GM12878 (cell line): Measurements from ENCODE around the gene DPM2. TPM values are rescaled to one million over a fixed set of nuclear protein-coding genes. Genes with fewer than 3 reads are reported as not detected.

Source experiments
- ATAC-seq: fragments of 200-7000 bp; cut with Tn5 transposase; 3 replicates; pipeline ENCODE4 v1.9.1; 2020; ENCODE audit warnings: mild to moderate bottlenecking, moderate library complexity
- BruUV-seq: library from RNA; stranded (reverse); fragments of 400-500 nt; replicated peaks from 2 replicates; lab custom pipeline; 2021; lab: Mats Ljungman, UMichigan
- CTCF ChIA-PET: fragments of 300-600 bp; sonication (Branson Sonifier 250); formaldehyde crosslinking; extraction: SDS; loops from one replicate; lab custom pipeline; 2021; ENCODE audit warnings: inconsistent platforms; lab: Yijun Ruan, JAX
- POLR2A ChIA-PET: fragments of 350-600 bp; formaldehyde crosslinking; extraction: SDS; loops from one replicate; lab custom pipeline; 2021; ENCODE audit warnings: inconsistent platforms; lab: Charles Lee
- RAD21 ChIA-PET: fragments of 300-600 bp; sonication (Branson Sonifier 250); formaldehyde crosslinking; loops from one replicate; lab custom pipeline; 2023; ENCODE audit warnings: antibody characterized with exemption; ENCODE audit not compliant: unreplicated experiment; lab: Charles Lee
- SMC1A ChIA-PET: fragments of 300-600 bp; sonication (Branson Sonifier 250); formaldehyde crosslinking; loops from one replicate; lab custom pipeline; 2023; ENCODE audit not compliant: unreplicated experiment, uncharacterized antibody; lab: Charles Lee
- DNase-seq: peaks from one replicate; pipeline ENCODE4 v3.0.0-alpha.2; 2011; ENCODE audit warnings: low read depth, low spot score
- FAIRE-seq: peaks from 3 replicates; lab custom pipeline; 2011; peaks lifted over from hg19 to GRCh38; lab: Jason Lieb, UNC
- H2AFZ ChIP-seq: 2 replicates; pipeline ENCODE4 v1.6.0; 2011; ENCODE audit warnings: low read depth, low read length, control low read depth; ENCODE audit not compliant: control insufficient read depth
- H3K27ac ChIP-seq: 2 replicates; pipeline ENCODE4 v1.5.1; 2011; ENCODE audit warnings: control low read depth; ENCODE audit not compliant: control insufficient read depth, insufficient read depth
- H3K27me3 ChIP-seq, 2 experiments: replicated peaks in 1 of 2; 2 replicates each; pipeline versions ENCODE4 v1.6.0 to v1.6.1; 2011; ENCODE audit warnings: low read length in 1 of 2; ENCODE audit not compliant: control insufficient read depth in 2 of 2, insufficient read depth in 2 of 2
- H3K36me3 ChIP-seq, 2 experiments: 2 replicates each; pipeline ENCODE4 v1.5.1; 2011; ENCODE audit warnings: low read length in 1 of 2; ENCODE audit not compliant: control insufficient read depth in 2 of 2, insufficient read depth in 2 of 2
- H3K4me1 ChIP-seq: 2 replicates; pipeline ENCODE4 v1.6.1; 2011; ENCODE audit warnings: mild to moderate bottlenecking, low read length, moderate library complexity, mixed read lengths; ENCODE audit not compliant: control insufficient read depth, insufficient read depth
- H3K4me2 ChIP-seq: 2 replicates; pipeline ENCODE4 v1.6.0; 2011; ENCODE audit warnings: control low read depth; ENCODE audit not compliant: control insufficient read depth, insufficient read depth
- H3K4me3 ChIP-seq: fragments of 200-600 bp; sonication (generic); 2 replicates; pipeline ENCODE4 v1.5.1; 2016
- H3K79me2 ChIP-seq: 2 replicates; pipeline ENCODE4 v1.6.0; 2011; ENCODE audit warnings: low read length; ENCODE audit not compliant: control insufficient read depth, insufficient read depth
- H3K9ac ChIP-seq: 2 replicates; pipeline ENCODE4 v1.8.0; 2011; ENCODE audit warnings: low read length, control low read depth, mixed read lengths; ENCODE audit not compliant: control insufficient read depth, insufficient read depth
- H3K9me3 ChIP-seq: replicated peaks from 3 replicates; pipeline ENCODE4 v1.5.1; 2011; ENCODE audit warnings: mild to moderate bottlenecking, low read length; ENCODE audit not compliant: control insufficient read depth, insufficient read depth
- H4K20me1 ChIP-seq: 2 replicates; pipeline ENCODE4 v1.6.0; 2011; ENCODE audit not compliant: control insufficient read depth, insufficient read depth
- POLR2AphosphoS5 ChIP-seq: IDR thresholded peaks from 2 replicates; pipeline ENCODE4 v1.6.1; 2011; ENCODE audit warnings: mild to moderate bottlenecking, low read length, inconsistent platforms
- SMARCA5 ChIP-seq: fragments of 450-650 bp; IDR thresholded peaks from 2 replicates; pipeline ENCODE4 v1.6.1; 2017; ENCODE audit warnings: mild to moderate bottlenecking
- SP1 ChIP-seq: IDR thresholded peaks from one replicate; pipeline ENCODE4 v1.6.1; 2011; ENCODE audit warnings: low read depth, low read length
- TCF12 ChIP-seq: IDR thresholded peaks from 2 replicates; pipeline ENCODE4 v1.6.1; 2011; ENCODE audit warnings: low read depth, mild to moderate bottlenecking, low read length
- WGBS: methylation state at CpG from one replicate; pipeline ENCODE4 v1.1.6; 2016; ENCODE audit warnings: low lambda C conversion rate; ENCODE audit not compliant: insufficient replicate concordance, insufficient coverage; ENCODE audit errors: missing lambda C conversion rate; 5-methylcytosine and 5-hydroxymethylcytosine counted together
- in situ Hi-C: fragments of 300-500 bp; cut with MboI; formaldehyde crosslinking; loops from 9 replicates; pipeline ENCODE4 v1.14.3; 2018; ENCODE audit warnings: mixed read lengths
- intact Hi-C: fragments of 100-400 bp; cut with micrococcal nuclease; formaldehyde crosslinking; loops from one replicate; pipeline ENCODE4 v1.14.2; 2022; ENCODE audit not compliant: unreplicated experiment
- polyA plus RNA-seq, 11 experiments: library from polyadenylated mRNA; depleted of rRNA in 4 of 11; unstranded in 6 of 11; stranded (reverse) in 5 of 11; fragments of >200 nt; fragmentation: Nextera tagmentation in 4 of 11; fragmentation: Illumina TruSeq in 1 of 11; extraction: Ambion mirVana in 4 of 11; extraction: Trizol in 1 of 11; gene quantifications; 1 replicate in 1 of 11; 2 replicates in 10 of 11; pipeline versions ENCODE4 v1.2.1 to v1.2.3, GENCODE V29; 2011 to 2016; ENCODE audit warnings: inconsistent platforms in 2 of 11, missing spikeins in 2 of 11, low read depth in 1 of 11
- total RNA-seq, 4 experiments: library from RNA; depleted of rRNA in 3 of 4; stranded (reverse); fragments of >200 nt in 3 of 4; fragmentation: Illumina TruSeq in 1 of 4; extraction: Trizol in 1 of 4; gene quantifications; 2 replicates each; pipeline versions ENCODE4 v1.2.1 to v1.2.3, GENCODE V29; 2013 to 2021
- TF ChIP-seq, protein P1 (sequence below): fragments of 450-650 bp; IDR thresholded peaks from 2 replicates; pipeline ENCODE4 v1.6.1; 2016; ENCODE audit warnings: mild to moderate bottlenecking
- TF ChIP-seq, protein P2 (sequence below): fragments of 450-650 bp; formaldehyde crosslinking; IDR thresholded peaks from 2 replicates; pipeline ENCODE4 v1.5.0; 2022; ENCODE audit warnings: mild to moderate bottlenecking, missing genetic modification characterization

Gene DPM2
- total and polyA plus RNA-seq, 10 of the 15 experiments (the other 5 are each of a cell fraction or from before 2014, with no cell fraction given), result 22.7 to 77.9 (median 44.7) TPM

DNA sequence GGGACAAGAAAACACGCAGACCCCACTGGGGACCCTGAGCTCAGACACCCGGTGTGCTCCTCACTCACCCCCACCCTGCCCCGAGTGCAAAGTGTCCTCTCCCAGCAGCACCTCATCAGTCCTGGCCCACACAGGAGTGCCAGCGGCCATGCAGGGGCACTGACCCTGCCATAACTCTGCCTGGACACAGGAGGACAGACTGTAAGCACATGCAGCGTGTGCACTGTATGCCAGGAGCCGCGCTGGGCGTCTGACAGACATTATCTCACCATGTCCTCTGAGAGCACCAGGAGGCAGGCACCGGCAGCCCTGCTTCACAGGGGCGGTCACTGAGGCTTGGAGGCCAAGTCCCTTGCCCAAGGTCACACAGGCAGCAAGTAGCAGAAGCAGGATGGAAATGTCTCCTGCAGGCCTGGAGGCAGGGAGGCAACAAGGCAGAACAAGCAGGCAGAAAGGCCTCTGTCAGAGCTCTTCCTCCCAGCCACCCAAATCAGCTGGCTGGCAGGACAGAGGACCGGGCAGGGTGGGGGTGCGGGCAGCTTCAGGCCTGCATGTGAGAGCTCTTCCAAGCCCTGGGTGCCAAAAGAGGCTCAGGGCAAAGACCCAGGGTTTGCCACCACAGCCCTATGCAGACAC, 34.7 kb upstream of the DPM2 start (continued):
- TF ChIP-seq, protein P1, sequence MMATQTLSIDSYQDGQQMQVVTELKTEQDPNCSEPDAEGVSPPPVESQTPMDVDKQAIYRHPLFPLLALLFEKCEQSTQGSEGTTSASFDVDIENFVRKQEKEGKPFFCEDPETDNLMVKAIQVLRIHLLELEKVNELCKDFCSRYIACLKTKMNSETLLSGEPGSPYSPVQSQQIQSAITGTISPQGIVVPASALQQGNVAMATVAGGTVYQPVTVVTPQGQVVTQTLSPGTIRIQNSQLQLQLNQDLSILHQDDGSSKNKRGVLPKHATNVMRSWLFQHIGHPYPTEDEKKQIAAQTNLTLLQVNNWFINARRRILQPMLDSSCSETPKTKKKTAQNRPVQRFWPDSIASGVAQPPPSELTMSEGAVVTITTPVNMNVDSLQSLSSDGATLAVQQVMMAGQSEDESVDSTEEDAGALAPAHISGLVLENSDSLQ, result no peak
- TF ChIP-seq SP1 (no peak), TCF12 (no peak)

DNA sequence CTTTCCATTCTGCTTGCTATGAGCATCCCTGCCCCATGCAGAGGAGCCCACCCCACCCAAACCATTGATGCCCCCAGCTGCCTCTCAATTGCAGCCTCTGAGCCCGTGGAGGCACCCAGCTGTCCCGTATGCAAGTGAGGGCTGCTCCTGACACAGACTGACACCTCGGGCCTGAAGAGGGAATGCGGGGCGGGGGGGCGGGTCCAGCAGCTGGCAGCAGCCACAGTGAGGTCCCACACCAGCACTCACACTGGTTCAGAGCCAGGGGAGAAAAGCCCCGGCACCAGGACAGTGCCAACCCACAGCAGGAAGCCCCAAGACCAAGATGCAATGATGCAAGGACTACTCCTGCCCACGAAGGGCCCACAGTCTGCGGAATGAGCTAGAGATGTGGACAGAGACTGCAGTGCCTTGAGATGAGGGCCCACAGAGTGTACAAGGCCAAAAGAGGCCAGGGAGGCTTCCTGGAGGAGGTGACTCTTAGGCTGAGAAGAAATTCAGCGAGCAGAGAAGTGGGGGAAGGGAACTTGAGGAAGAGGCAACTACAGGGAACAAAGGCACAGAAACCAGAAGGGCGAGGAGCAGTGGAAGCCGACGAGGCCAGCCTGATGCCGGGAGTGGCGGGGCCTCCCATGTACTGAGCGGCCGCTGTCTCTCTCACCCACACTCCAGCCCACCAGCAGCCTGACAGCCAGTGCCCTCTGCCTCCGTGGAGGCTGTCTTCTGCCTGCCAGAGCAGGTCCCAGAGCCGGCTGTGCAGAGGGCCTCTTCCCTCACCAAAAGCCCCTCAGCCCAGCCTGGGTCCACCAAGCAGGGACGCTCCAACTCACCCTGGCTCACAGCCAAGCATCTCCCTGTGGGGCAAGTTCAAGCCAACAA, 33.9 kb upstream of the DPM2 start:
- in situ Hi-C loops, result no loop called here
- Histone ChIP-seq H3K36me3 (peaks cover 0 to 3% of the 10 kb centered on the region in 2 experiments; a peak in 2 of 4 replicates), H3K27ac (peak overlapping the region; percentile 63), H3K9me3 (no peaks in the 10 kb centered on the region), H4K20me1 (peaks cover 15% of the 10 kb centered on the region), H3K4me3 (0 out of 2 replicates have a peak overlapping the region, but pooled peaks have one; percentile 50), H3K4me1 (peaks cover 55% of the 10 kb centered on the region), H3K79me2 (peaks cover 55% of the 10 kb centered on the region), H3K9ac (peak overlapping the region; percentile 12; the same call in 1 of the 2 replicates), H3K4me2 (peak overlapping the region; percentile 74), H2AFZ (no peak overlapping the region), H3K27me3 (no peaks in the 10 kb centered on the region)
- WGBS, result 21% methylated on average over 19 of the region's 20 CpGs
- ATAC-seq, result peak; percentile 52
- RAD21 ChIA-PET, result interaction anchor here (0.6 to 2.8 kb wide), 5 partner anchors 10 to 101 kb away, joined by 3 to 10 read pairs (median 4); partner anchors contain the start of gene EEIG1
- BruUV-seq, result no TSS peak
- TF ChIP-seq POLR2AphosphoS5 (no peak), SMARCA5 (peak; percentile 63; the same call in 1 of the 2 replicates)
- TF ChIP-seq, protein P2, sequence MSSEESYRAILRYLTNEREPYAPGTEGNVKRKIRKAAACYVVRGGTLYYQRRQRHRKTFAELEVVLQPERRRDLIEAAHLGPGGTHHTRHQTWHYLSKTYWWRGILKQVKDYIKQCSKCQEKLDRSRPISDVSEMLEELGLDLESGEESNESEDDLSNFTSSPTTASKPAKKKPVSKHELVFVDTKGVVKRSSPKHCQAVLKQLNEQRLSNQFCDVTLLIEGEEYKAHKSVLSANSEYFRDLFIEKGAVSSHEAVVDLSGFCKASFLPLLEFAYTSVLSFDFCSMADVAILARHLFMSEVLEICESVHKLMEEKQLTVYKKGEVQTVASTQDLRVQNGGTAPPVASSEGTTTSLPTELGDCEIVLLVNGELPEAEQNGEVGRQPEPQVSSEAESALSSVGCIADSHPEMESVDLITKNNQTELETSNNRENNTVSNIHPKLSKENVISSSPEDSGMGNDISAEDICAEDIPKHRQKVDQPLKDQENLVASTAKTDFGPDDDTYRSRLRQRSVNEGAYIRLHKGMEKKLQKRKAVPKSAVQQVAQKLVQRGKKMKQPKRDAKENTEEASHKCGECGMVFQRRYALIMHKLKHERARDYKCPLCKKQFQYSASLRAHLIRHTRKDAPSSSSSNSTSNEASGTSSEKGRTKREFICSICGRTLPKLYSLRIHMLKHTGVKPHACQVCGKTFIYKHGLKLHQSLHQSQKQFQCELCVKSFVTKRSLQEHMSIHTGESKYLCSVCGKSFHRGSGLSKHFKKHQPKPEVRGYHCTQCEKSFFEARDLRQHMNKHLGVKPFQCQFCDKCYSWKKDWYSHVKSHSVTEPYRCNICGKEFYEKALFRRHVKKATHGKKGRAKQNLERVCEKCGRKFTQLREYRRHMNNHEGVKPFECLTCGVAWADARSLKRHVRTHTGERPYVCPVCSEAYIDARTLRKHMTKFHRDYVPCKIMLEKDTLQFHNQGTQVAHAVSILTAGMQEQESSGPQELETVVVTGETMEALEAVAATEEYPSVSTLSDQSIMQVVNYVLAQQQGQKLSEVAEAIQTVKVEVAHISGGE (CRISPR knock-in tag), result no peak
- peak; percentile 44 for FAIRE-seq
- POLR2A ChIA-PET, result interaction anchor here (0.8 to 2.9 kb wide), 5 partner anchors 9 to 101 kb away, joined by 3 to 22 read pairs (median 4); partner anchors contain the start of gene EEIG1
- SMC1A ChIA-PET, result interaction anchor here (1.0 to 4.2 kb wide), 6 partner anchors 8 to 61 kb away, joined by 3 to 24 read pairs (median 6); partner anchors contain the start of gene EEIG1
- CTCF ChIA-PET, result interaction anchor here (0.7 to 3.4 kb wide), 6 partner anchors 8 to 63 kb away, joined by 3 to 13 read pairs (median 4); no protein-coding TSS in a partner anchor
- intact Hi-C loops, result no loop called here
- DNase-seq, result no peak
